Mucosa of descending colon (tissue), 3 donors: Measurements from ENCODE around the gene TMX4. TPM values are rescaled to one million over a fixed set of nuclear protein-coding genes. Genes with fewer than 3 reads are reported as not detected.

Source experiments
- ATAC-seq: fragments of 200-7000 bp; cut with Tn5 transposase; one replicate; pipeline ENCODE4 v1.9.1; 2020; ENCODE audit warnings: mild to moderate bottlenecking, moderate library complexity
- DNase-seq, 3 donors: peaks; one replicate each; pipeline ENCODE4 v3.0.0-alpha.2; 2020
- H3K36me3 ChIP-seq: fragments of 200-600 bp; one replicate; pipeline ENCODE4 v1.8.0; 2021; ENCODE audit warnings: low read depth, mild to moderate bottlenecking
- H3K4me1 ChIP-seq: fragments of 200-600 bp; one replicate; pipeline ENCODE4 v1.8.0; 2021; ENCODE audit warnings: low read depth, mild to moderate bottlenecking
- H3K4me3 ChIP-seq: fragments of 200-600 bp; one replicate; pipeline ENCODE4 v1.8.0; 2021; ENCODE audit warnings: mild to moderate bottlenecking
- H3K9me3 ChIP-seq: fragments of 200-600 bp; one replicate; pipeline ENCODE4 v1.8.0; 2021; ENCODE audit warnings: mild to moderate bottlenecking
- CTCF ChIP-seq: fragments of 200-600 bp; IDR thresholded peaks from one replicate; pipeline ENCODE4 v1.8.0; 2022; ENCODE audit warnings: antibody characterized with exemption, mild to moderate bottlenecking
- intact Hi-C, 2 donors: fragments of 100-400 bp; cut with DNase I in 1 of 2; cut with micrococcal nuclease in 1 of 2; formaldehyde crosslinking; loops; one replicate each; pipeline versions ENCODE4 v1.11.0 to v1.11.1; 2022; cut with DNase I, micrococcal nuclease
- total RNA-seq, 3 donors: library from RNA; stranded (reverse); fragmentation: NEBNext Ultra II Directional in 2 of 3; extraction: Animal tissue kit (Norgen Biotek cat#: 25700) in 2 of 3; gene quantifications; one replicate each; pipeline versions ENCODE4 v1.2.1 to v1.2.4, GENCODE V29; 2021 to 2023
- donor health status: DM: no; HTN: no; CAD: no; lungs with moderate emphysema.
- donor health status: DM: no; HTN: no; CAD: no.
- donor health status: DM: no; HTN: yes; CAD: no.

TMX4 gene
- total RNA-seq, 3 donors from 2014 or later: 20.4 to 91.6 (median 26.5) TPM

DNA sequence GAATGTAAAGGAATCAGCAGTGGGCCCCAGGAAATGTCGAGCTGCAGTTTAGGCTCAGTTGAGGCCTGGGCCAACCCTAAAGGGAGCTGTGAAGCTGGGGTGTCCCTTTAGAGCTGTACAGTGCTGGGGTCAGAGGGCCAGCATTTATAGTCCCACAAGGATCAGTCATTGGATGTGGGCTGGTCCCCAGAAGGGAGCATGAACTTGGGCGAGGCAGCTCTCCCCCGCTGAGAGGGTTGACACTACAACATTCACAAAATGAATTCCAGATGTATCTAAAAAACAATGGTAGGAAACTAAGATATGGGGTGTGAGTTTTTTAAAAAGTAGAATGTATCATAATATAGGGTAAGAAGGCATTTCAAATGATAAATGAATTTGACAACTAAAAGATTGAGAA, 29.7 kb upstream of the TMX4 start:
- ATAC-seq (no peak), DNase-seq (no peak)
- Histone ChIP-seq H3K4me1 (no peaks in the 10 kb centered on the region), H3K4me3 (no peak overlapping the region), H3K9me3 (no peaks in the 10 kb centered on the region), H3K36me3 (no peaks in the 10 kb centered on the region)
- TF ChIP-seq CTCF: no peak
- intact Hi-C loops: no loop called here

DNA sequence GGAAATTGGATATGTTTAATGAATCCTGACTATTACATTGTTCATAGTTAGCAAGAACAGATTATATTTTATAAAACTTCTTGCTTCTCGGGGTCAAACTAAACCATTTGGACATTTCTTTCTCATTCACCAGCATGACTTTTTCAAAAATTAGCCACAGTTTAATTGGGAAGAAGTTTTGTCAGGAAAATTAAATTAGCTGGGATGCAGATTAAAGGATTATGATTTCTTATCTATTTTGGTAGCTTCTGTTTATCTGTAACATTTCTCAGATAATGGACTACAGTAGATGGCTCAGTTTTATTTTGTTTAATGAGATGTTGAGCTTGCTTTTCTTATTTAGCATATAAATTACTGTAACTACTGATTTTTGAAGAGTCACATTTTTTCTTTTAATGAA, 26.4 kb upstream of the TMX4 start:
- intact Hi-C loops: no loop called here
- H3K9me3 ChIP-seq: no peaks in the 10 kb centered on the region
- H3K4me3 ChIP-seq: no peak overlapping the region
- no peaks in the 10 kb centered on the region for H3K4me1 ChIP-seq
- no peak for TF ChIP-seq CTCF
- H3K36me3 ChIP-seq: no peaks in the 10 kb centered on the region
- ATAC-seq: no peak
- no peak for DNase-seq

GRCh38 chr20:8043687-8044282, 24.2 kb upstream of the TMX4 start:
- no peak overlapping the region for H3K4me3 ChIP-seq
- DNase-seq (peak in 1 of 3 donors; percentile 67), ATAC-seq (peak; percentile 80)
- no peaks in the 10 kb centered on the region for H3K36me3 ChIP-seq
- peak; percentile 41 for TF ChIP-seq CTCF
- H3K4me1 ChIP-seq: no peaks in the 10 kb centered on the region
- intact Hi-C loops: loop anchor here (5.0 kb wide), 1 partner anchor 679 kb away; no protein-coding TSS in a partner anchor
- no peaks in the 10 kb centered on the region for H3K9me3 ChIP-seq

- intact Hi-C loops: no loop called here
- ATAC-seq (no peak), DNase-seq (no peak)
Observed at GRCh38 chr20:8039042-8039441, 19.5 kb upstream of the TMX4 start.

DNA sequence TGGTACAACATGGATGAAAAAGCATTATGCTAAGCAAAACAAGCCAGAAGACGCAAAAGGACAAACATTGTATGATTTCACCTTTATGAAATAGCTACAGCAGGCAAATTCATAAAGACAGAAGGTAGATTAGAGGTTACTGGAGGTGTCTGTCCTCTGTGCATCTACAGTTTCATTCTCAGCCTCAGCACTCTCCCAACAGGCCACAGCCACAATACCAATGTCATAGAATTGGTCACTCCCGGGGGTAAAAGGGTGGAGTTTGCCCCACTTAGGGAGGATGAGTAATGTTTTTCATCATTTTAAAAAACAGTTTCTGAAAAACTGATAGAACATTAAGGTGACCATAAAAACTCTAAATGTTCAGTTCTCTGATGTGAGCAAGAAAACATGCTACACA, 17.2 kb upstream of the TMX4 start:
- Histone ChIP-seq H3K4me3 (no peak overlapping the region), H3K4me1 (no peaks in the 10 kb centered on the region), H3K9me3 (no peaks in the 10 kb centered on the region), H3K36me3 (no peaks in the 10 kb centered on the region)
- no peak for DNase-seq
- no peak for TF ChIP-seq CTCF
- no peak for ATAC-seq
- intact Hi-C loops: no loop called here

More at GRCh38 chr20:8039042-8039441, 19.5 kb upstream of the TMX4 start:
- no peaks in the 10 kb centered on the region for H3K9me3 ChIP-seq
- no peaks in the 10 kb centered on the region for H3K4me1 ChIP-seq
- no peaks in the 10 kb centered on the region for H3K36me3 ChIP-seq
- no peak overlapping the region for H3K4me3 ChIP-seq
- TF ChIP-seq CTCF: no peak
